ENCODE results near the gene ARSH.
A peak's percentile ranks its signal among the peaks of the same experiment; 100 is the strongest.
"Not testable (repeated sequence)": the region's sequence is repeated elsewhere in the genome, so short reads cannot be mapped to it uniquely, and the experiment has no call there.

Gene ARSH, protein sequence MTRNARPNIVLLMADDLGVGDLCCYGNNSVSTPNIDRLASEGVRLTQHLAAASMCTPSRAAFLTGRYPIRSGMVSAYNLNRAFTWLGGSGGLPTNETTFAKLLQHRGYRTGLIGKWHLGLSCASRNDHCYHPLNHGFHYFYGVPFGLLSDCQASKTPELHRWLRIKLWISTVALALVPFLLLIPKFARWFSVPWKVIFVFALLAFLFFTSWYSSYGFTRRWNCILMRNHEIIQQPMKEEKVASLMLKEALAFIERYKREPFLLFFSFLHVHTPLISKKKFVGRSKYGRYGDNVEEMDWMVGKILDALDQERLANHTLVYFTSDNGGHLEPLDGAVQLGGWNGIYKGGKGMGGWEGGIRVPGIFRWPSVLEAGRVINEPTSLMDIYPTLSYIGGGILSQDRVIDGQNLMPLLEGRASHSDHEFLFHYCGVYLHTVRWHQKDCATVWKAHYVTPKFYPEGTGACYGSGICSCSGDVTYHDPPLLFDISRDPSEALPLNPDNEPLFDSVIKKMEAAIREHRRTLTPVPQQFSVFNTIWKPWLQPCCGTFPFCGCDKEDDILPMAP

GRCh38 chrX:3006495-3006894, at the start of gene ARSH:
TSS of gene ARSH (plus strand) at chrX:3006546. CDS start at chrX:3006613, 67 bp downstream.
- H3K4me3 ChIP-seq (ENCODE audit: low read length): no peak within 1 kb of the TSS
- no peak for TF ChIP-seq ZNF274 (IDR thresholded peaks at IDR 0.05; ENCODE audit: low read depth, low read length)

- no peak overlapping the region for H3K4me3 ChIP-seq (ENCODE audit: low read length)
- TF ChIP-seq ZNF274 (IDR thresholded peaks at IDR 0.05; ENCODE audit: low read depth, low read length): no peak
Measured at GRCh38 chrX:2958199-2958598, 48.1 kb upstream of the ARSH start.

- H3K4me3 ChIP-seq (ENCODE audit: low read length): no peak overlapping the region
- no peak for TF ChIP-seq ZNF274 (IDR thresholded peaks at IDR 0.05; ENCODE audit: low read depth, low read length)
Measured at GRCh38 chrX:2960861-2961515, 45.4 kb upstream of the ARSH start.

DNA sequence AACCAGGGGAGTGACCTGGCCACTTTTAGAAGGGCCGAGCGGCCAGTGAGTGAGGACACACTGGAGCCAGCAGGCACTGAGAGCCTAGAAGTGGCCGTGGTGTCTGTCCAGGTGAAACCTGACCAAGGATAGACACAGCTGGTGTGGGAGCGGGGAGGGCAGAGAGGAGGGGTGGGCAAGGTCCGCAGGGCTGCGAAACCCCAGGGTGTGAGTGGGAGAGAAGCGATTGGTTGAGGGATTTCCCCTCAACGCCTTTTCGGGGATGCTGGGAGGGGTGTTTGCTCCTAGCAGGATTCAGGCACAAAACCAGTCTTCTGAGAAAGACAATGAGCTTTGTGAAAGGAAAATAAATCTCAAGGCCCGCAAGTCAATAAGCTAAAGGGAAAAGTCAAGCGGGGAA, 44.0 kb upstream of the ARSH start:
- no peak overlapping the region for H3K4me3 ChIP-seq (ENCODE audit: low read length)

GRCh38 chrX:2963449-2963848, 42.9 kb upstream of the ARSH start:
- H3K4me3 ChIP-seq (ENCODE audit: low read length): not testable (repeated sequence)

More for the DNA sequence above, 44.0 kb upstream of the ARSH start:
- TF ChIP-seq ZNF274 (IDR thresholded peaks at IDR 0.05; ENCODE audit: low read depth, low read length): no peak

- H3K4me3 ChIP-seq (ENCODE audit: low read length): not testable (repeated sequence)
Measured at GRCh38 chrX:2963992-2964794, 42.2 kb upstream of the ARSH start.

DNA sequence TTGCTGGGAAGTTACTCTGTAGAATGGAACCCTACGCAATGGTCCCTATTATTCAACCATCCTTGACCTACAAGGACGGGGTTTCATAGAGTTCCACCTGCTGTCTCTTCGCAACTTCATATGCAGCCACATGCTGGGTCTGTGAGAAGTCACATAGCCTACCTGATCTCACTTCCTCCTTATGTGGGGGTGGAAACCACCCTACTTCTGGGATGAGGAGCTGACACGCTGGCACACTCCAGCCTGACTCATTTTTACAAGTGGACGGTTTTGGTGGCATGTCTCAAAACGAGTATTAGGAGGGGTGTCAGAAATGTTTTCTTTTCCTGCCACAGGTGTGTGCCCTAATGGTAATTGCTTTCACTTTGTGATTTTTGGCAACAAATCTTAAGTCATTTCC, 40.4 kb upstream of the ARSH start:
- no peak overlapping the region for H3K4me3 ChIP-seq (ENCODE audit: low read length)
- no peak for TF ChIP-seq ZNF274 (IDR thresholded peaks at IDR 0.05; ENCODE audit: low read depth, low read length)

DNA sequence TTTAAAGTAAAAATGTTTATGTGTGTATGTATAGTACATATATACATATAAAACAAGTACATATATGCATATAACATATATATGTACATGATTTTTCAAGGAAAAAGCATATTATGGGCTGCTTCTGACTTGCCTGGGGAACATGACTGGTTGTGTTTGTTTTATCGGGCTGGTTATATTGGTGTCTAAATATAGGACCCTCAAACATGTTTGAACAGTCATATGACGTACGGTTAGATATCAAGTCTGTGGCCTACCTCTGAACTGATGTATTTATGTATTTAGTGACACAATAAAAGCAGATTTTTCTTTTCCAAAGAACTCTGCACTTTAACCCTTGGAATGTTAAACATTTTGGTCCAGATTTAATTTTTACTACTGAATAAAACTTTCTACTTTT, 39.3 kb upstream of the ARSH start:
- H3K4me3 ChIP-seq (ENCODE audit: low read length): no peak overlapping the region
- TF ChIP-seq ZNF274 (IDR thresholded peaks at IDR 0.05; ENCODE audit: low read depth, low read length): no peak

DNA sequence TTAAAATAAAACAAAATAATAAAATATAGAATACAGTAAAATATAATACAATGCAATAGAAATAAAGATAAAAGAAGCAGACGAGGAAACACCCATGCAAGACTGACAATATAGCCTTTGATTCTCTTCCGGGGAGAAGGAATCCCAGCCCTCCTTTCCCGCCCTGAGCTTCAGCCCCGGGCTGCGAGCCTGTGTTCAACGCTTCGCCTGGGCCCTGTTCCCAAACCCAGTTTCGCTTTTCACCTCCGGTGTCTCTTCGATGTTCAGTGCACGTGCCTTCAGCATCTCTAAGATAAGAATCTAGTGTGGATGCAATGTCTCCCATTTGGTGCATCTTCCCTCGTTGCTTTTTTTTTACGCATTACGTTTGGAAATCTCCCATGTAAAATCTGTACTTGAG, 38.8 kb upstream of the ARSH start:
- TF ChIP-seq ZNF274 (IDR thresholded peaks at IDR 0.05; ENCODE audit: low read depth, low read length): no peak

DNA sequence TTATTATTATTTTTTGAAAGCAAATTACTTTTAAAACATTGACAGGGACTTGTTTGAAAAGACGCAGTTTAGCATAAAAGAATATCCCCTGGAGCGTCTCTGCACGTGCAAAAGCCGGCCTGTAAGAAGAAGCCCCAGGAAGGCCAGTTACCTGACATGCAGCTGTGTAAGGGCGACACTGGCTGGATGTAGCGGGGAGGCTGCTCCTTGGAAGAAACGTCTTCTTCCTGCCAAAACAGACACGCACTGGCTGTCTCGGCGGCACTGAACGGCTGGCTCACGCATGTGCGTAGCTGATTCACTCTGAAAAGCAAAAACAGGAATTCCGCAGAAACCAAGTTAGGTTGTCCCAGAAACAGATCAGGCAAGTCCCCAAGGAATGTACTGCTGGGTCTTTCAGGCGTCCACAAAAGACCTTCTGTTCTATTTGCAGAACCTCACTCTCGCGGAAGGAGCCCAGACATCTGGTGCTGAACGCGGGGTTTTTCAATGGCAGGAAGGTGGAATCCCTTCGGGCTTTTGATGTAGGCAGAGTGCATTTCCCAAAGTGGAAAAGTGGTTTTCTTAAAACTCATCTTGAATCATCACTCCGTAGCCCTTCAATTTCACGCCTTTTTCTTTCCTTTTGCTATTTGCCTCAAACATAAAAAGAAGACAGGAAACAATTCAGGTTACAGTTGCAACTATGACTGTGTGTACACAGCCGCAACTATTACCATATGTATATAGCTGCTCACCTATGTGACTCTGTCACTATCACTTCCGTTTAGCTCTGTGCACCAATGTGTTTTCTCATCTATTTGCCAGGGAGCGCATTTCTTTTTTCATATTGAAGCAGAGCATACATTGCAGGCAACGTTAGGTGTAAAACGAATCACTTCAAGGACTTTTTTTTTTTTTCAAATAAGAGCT, 38.1 kb upstream of the ARSH start:
- H3K4me3 ChIP-seq (ENCODE audit: low read length): peak overlapping the region; percentile 27; the same call in 1 of the 2 replicates
- no peak for TF ChIP-seq ZNF274 (IDR thresholded peaks at IDR 0.05; ENCODE audit: low read depth, low read length)

More for the DNA sequence above, 38.8 kb upstream of the ARSH start:
- H3K4me3 ChIP-seq (ENCODE audit: low read length): no peak overlapping the region

DNA sequence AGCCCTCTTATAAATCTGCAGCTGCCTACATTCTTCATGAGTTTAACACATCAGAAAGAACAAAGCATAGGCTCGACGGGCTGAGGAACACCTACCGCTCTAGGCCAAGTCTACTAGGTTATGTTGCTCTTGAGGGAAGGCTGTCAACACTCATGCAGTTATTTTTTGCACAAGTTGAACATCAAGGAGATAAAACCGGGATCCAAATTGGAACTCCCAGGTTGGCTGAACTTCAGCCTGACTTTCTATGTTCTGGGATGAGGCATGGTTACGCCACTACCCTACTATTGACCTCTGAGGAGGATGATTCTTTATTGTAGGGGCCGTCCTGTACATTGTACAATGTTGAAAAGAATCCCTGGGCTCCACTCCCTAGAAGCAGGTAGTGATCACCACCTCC, 37.3 kb upstream of the ARSH start:
- no peak for TF ChIP-seq ZNF274 (IDR thresholded peaks at IDR 0.05; ENCODE audit: low read depth, low read length)
- H3K4me3 ChIP-seq (ENCODE audit: low read length): no peak overlapping the region

GRCh38 chrX:2972391-2972790, 34.0 kb upstream of the ARSH start:
- TF ChIP-seq ZNF274 (IDR thresholded peaks at IDR 0.05; ENCODE audit: low read depth, low read length): no peak
- no peak overlapping the region for H3K4me3 ChIP-seq (ENCODE audit: low read length)

DNA sequence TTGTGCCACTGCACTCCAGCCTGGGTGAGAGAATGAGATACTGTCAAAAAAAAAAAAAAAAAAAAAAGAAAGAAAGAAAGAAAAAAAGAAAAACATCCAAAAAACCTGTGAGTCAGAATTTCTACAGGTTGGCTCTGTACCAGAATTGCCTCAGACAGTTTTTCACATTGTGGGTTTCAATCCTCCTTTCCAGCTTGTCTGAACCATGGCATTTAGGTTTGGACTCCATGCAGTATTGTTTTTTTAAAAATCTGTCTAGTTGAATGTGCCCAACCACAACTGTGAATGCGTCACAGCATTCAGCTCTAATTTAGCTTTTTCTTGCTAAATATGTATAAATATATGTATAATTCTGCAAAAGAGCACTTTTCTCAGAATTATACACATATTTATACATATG, 31.4 kb upstream of the ARSH start:
- TF ChIP-seq ZNF274 (IDR thresholded peaks at IDR 0.05; ENCODE audit: low read depth, low read length): no peak

DNA sequence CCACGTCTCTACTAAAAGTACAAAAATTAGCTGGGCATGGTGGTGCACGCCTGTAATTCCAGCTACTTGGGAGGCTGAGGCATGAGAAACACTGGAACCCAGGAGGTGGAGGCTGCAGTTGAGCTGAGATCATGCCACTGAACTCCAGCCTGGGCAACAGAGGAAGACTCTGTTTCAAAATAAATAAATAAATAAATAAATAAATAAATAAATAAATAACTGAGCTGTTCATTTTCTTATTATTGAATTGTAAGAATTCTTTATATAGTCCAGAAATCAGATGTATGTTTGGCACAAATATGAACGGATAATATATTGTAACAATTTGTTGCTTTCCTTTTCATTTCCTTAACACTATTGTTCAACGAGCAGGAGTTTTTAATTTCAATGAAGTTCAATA, 27.7 kb upstream of the ARSH start:
- H3K4me3 ChIP-seq (ENCODE audit: low read length): not testable (repeated sequence)

More for the DNA sequence above, 31.4 kb upstream of the ARSH start:
- no peak overlapping the region for H3K4me3 ChIP-seq (ENCODE audit: low read length)

Data from GM08714 (cell line).